GM12874 (cell line): ENCODE data around the gene PXMP2.

Experiments
- CTCF ChIP-seq: IDR thresholded peaks from 2 replicates; pipeline ENCODE4 v1.5.1; 2011; ENCODE audit warnings: low read depth, mild to moderate bottlenecking, control low read depth, low read length, moderate library complexity; ENCODE audit not compliant: insufficient read depth

Gene PXMP2

GRCh38 chr12:132729541-132730320 is 42.3 kb downstream of the PXMP2 start:
- no peak for TF ChIP-seq CTCF

GRCh38 chr12:132730353-132730752 is 43.0 kb downstream of the PXMP2 start:
- no peak for TF ChIP-seq CTCF

GRCh38 chr12:132731574-132731973 is 44.2 kb downstream of the PXMP2 start:
- TF ChIP-seq CTCF = no peak

GRCh38 chr12:132734206-132734605 is 46.8 kb downstream of the PXMP2 start:
- no peak for TF ChIP-seq CTCF

- TF ChIP-seq CTCF = no peak
Observed at GRCh38 chr12:132735496-132735895, 48.1 kb downstream of the PXMP2 start.

- TF ChIP-seq CTCF = no peak
Observed at GRCh38 chr12:132736378-132736777, 49.0 kb downstream of the PXMP2 start.

- TF ChIP-seq CTCF = no peak
Observed at GRCh38 chr12:132736913-132737312, 49.5 kb downstream of the PXMP2 start.
